Skeletal muscle tissue (tissue), 4 donors: Measurements from ENCODE around the gene UCK2. TPM values are rescaled to one million over a fixed set of nuclear protein-coding genes. Genes with fewer than 3 reads are reported as not detected.

Source experiments
- H3K27ac ChIP-seq: one replicate; pipeline ENCODE4 v1.7.0; 2013; ENCODE audit warnings: mild to moderate bottlenecking, low read depth, low read length, inconsistent platforms
- H3K27me3 ChIP-seq, 3 donors: one replicate each; pipeline ENCODE4 v1.7.0; 2013; ENCODE audit warnings: low read length in 3 of 3; ENCODE audit not compliant: control insufficient read depth in 3 of 3, insufficient read depth in 3 of 3
- H3K36me3 ChIP-seq, 3 donors: one replicate each; pipeline ENCODE4 v1.7.0; 2013; ENCODE audit warnings: low read length in 3 of 3; ENCODE audit not compliant: control insufficient read depth in 3 of 3, insufficient read depth in 3 of 3
- H3K4me1 ChIP-seq, 3 donors: one replicate each; pipeline ENCODE4 v1.7.0; 2013; ENCODE audit warnings: low read length in 3 of 3, mild to moderate bottlenecking in 3 of 3; ENCODE audit not compliant: control insufficient read depth in 3 of 3, insufficient read depth in 3 of 3
- H3K4me3 ChIP-seq, 3 donors: one replicate each; pipeline ENCODE4 v1.7.0; 2013; ENCODE audit warnings: low read length in 3 of 3
- H3K9ac ChIP-seq, 3 donors: one replicate each; pipeline ENCODE4 v1.7.0; 2013; ENCODE audit warnings: low read length in 3 of 3, mild to moderate bottlenecking in 3 of 3, moderate library complexity in 2 of 3, low read depth in 1 of 3
- H3K9me3 ChIP-seq, 3 donors: one replicate each; pipeline ENCODE4 v1.7.0; 2013; ENCODE audit warnings: low read length in 3 of 3; ENCODE audit not compliant: control insufficient read depth in 3 of 3
- total RNA-seq: library from RNA; depleted of rRNA; stranded (reverse); fragments of >200 nt; gene quantifications from one replicate; pipeline ENCODE4 v1.2.3, GENCODE V29; 2014
- donor health status: Osteomylitis.

Gene UCK2
- total RNA-seq, 1 donor from 2014 or later = 26.1 TPM

DNA sequence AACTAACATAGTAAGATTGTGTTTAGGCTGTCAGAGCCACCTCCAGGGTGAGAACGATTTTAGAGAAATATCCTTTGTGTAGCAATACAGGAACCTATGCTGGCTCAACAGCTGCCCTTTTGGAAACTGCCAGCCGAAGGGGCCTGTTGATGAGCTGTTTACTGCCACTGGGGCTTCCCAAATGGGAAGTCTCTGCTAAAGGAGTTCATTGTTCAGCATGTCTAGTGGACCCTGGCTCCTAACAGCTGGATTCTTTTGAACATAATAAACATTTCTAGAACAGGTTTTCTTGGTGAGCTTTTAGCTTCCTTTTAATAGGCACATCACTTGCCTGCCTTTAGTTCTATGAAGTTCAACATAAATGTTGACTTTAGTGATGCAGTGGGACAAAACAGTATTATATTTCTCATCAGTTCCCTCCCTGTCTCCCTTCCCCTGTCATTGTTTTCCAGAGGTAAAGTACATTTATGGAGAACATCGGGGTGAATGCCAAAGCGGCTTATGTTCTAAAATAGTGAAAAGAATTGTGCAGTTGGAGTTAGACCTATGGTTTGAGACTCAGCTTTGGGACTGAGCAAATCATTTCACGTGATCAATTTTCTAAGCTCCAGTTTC, 57.4 kb downstream of the UCK2 start:
- Histone ChIP-seq H3K4me1 (peaks cover 10 to 18% (median 16%) of the 10 kb centered on the region in 3 donors), H3K36me3 (no peaks in the 10 kb centered on the region), H3K9ac (no peak overlapping the region), H3K9me3 (no peaks in the 10 kb centered on the region), H3K27ac (peak overlapping the region; percentile 45), H3K4me3 (no peak overlapping the region), H3K27me3 (no peaks in the 10 kb centered on the region)

DNA sequence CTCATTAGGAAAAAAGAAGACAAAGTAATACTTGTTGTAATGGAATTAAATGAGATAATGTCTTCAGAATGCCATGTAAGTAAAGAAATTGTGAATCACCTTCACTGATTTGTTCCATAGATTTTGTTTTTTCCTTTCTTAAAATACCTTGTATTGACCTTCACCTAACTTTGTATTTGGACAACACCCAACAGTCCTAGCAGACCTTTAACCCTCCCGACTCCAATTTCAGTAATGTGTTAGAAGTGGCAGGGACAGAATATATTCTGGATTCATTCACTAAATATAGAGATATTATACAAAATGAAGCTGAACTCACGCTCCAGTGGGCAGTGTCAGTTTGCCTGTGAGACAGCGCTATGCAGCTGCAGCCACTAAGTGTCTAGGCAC, 57.9 kb downstream of the UCK2 start:
- Histone ChIP-seq H3K27ac (peak overlapping the region; percentile 45), H3K9ac (no peak overlapping the region)

GRCh38 chr1:165886193-165886592, 58.8 kb downstream of the UCK2 start:
- H3K27me3 ChIP-seq = no peaks in the 10 kb centered on the region
- H3K9ac ChIP-seq = no peak overlapping the region
- no peaks in the 10 kb centered on the region for H3K9me3 ChIP-seq
- H3K4me1 ChIP-seq = peaks cover 10 to 18% (median 16%) of the 10 kb centered on the region in 3 donors
- no peak overlapping the region for H3K27ac ChIP-seq
- peaks cover under 1 to 2% (median 1%) of the 10 kb centered on the region in 3 donors for H3K36me3 ChIP-seq
- H3K4me3 ChIP-seq = no peak overlapping the region

More for the DNA sequence above, 57.9 kb downstream of the UCK2 start:
- H3K27me3 ChIP-seq = no peaks in the 10 kb centered on the region
- H3K36me3 ChIP-seq = no peaks in the 10 kb centered on the region
- H3K4me3 ChIP-seq = no peak overlapping the region
- no peaks in the 10 kb centered on the region for H3K9me3 ChIP-seq
- peaks cover 10 to 18% (median 16%) of the 10 kb centered on the region in 3 donors for H3K4me1 ChIP-seq

GRCh38 chr1:165886983-165887382, 59.6 kb downstream of the UCK2 start:
- Histone ChIP-seq H3K4me3 (no peak overlapping the region), H3K27me3 (no peaks in the 10 kb centered on the region), H3K9ac (no peak overlapping the region)

GRCh38 chr1:165887877-165888551, 60.6 kb downstream of the UCK2 start:
- H3K36me3 ChIP-seq = peaks cover 6 to 14% (median 13%) of the 10 kb centered on the region in 3 donors
- H3K9ac ChIP-seq = no peak overlapping the region
- peaks cover 10 to 18% (median 16%) of the 10 kb centered on the region in 3 donors for H3K4me1 ChIP-seq
- no peak overlapping the region for H3K27ac ChIP-seq
- no peaks in the 10 kb centered on the region for H3K27me3 ChIP-seq
- no peak overlapping the region for H3K4me3 ChIP-seq
- H3K9me3 ChIP-seq = no peaks in the 10 kb centered on the region

More at GRCh38 chr1:165886983-165887382, 59.6 kb downstream of the UCK2 start:
- H3K9me3 ChIP-seq = no peaks in the 10 kb centered on the region
- no peak overlapping the region for H3K27ac ChIP-seq
- H3K4me1 ChIP-seq = peaks cover 10 to 18% (median 16%) of the 10 kb centered on the region in 3 donors
- H3K36me3 ChIP-seq = peaks cover 6 to 9% (median 9%) of the 10 kb centered on the region in 3 donors

DNA sequence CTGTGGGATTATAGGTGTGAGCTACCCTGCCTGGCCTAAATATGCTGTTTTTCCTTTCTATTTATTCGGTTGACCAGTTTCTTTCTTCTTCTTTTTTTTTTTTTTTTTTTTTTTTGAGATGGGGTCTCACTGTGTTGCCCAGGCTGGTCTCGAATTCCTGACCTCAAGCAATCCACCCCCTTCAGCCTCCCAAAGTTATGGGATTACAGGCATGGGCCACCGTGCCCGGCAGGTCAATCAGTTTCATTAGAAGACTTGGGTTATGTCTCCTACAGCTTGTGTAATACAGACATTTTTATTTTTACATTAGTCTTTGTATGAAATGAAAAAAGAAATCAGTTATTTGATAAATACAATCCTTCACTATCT, 61.1 kb downstream of the UCK2 start:
- H3K9ac ChIP-seq = no peak overlapping the region
- no peak overlapping the region for H3K27ac ChIP-seq
- H3K4me3 ChIP-seq = no peak overlapping the region
- H3K36me3 ChIP-seq = peaks cover 6 to 14% (median 13%) of the 10 kb centered on the region in 3 donors
- no peaks in the 10 kb centered on the region for H3K27me3 ChIP-seq
- H3K4me1 ChIP-seq = peaks cover 10 to 18% (median 14%) of the 10 kb centered on the region in 3 donors
- H3K9me3 ChIP-seq = no peaks in the 10 kb centered on the region

GRCh38 chr1:165890684-165891083, 63.3 kb downstream of the UCK2 start:
- Histone ChIP-seq H3K4me3 (no peak overlapping the region), H3K36me3 (peaks cover 6 to 14% (median 13%) of the 10 kb centered on the region in 3 donors), H3K27ac (no peak overlapping the region), H3K4me1 (peaks cover 1 to 5% (median 2%) of the 10 kb centered on the region in 3 donors), H3K27me3 (no peaks in the 10 kb centered on the region), H3K9ac (no peak overlapping the region), H3K9me3 (no peaks in the 10 kb centered on the region)

DNA sequence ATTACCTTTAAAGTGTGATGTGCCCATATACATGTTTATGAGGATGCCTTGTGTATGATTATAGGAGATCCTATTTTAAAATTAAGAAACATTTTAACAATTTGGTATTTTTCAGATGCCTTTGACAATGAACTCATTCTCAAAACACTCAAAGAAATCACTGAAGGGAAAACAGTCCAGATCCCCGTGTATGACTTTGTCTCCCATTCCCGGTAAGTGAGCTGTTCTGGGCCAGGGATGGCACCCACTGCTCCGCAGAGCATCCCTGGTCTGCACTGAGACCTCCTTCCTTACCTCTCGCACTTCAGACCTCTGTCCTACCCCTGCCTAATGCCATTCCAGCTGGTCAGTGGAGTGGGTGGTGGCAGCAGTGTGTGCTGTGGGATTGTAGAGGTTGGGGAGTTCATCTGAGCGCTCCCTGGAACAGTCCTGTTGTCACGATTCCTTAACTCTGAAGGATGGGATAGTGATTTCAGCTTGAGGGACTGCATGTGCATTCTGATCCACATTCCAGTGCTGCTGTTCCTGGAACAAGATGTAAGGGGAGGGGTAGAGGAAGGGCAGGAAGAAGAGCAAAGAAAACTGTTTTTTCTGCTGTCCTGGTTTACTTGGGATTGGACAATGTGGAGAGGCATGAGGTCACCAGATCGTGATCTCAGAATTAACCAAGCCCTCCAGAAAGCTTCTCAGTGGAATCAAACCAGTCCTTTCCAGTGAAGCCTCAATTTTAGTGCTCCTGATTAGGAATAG, 63.9 kb downstream of the UCK2 start:
- Histone ChIP-seq H3K9me3 (no peaks in the 10 kb centered on the region), H3K27me3 (no peaks in the 10 kb centered on the region), H3K4me3 (no peak overlapping the region), H3K4me1 (peaks cover 7 to 11% (median 8%) of the 10 kb centered on the region in 3 donors), H3K27ac (no peak overlapping the region), H3K36me3 (peaks cover 9 to 14% (median 13%) of the 10 kb centered on the region in 3 donors), H3K9ac (no peak overlapping the region)

GRCh38 chr1:165892935-165893334, 65.5 kb downstream of the UCK2 start:
- Histone ChIP-seq H3K4me3 (no peak overlapping the region), H3K36me3 (peaks cover 9 to 14% (median 13%) of the 10 kb centered on the region in 3 donors), H3K27me3 (no peaks in the 10 kb centered on the region), H3K9me3 (no peaks in the 10 kb centered on the region), H3K9ac (no peak overlapping the region), H3K27ac (no peak overlapping the region), H3K4me1 (peaks cover 14 to 27% (median 22%) of the 10 kb centered on the region in 3 donors)
